Measurements from ENCODE around the gene GALNT18.

GRCh38 chr11:11584937-11585336, 36.9 kb downstream of the GALNT18 start:
- TF ChIP-seq CTCF (IDR thresholded peaks at IDR 0.05) (no peak), POLR2AphosphoS5 (IDR thresholded peaks at IDR 0.05; ENCODE audit: insufficient read depth in 1 of 2, low read depth in 1 of 2) (no peak)
